B cell (primary cell): ENCODE measurements around the gene IRF7.

Experiments used
- EZH2 ChIP-seq: IDR thresholded peaks from 2 replicates; pipeline ENCODE4 v1.6.1; 2012; ENCODE audit warnings: borderline replicate concordance, low read depth, mild to moderate bottlenecking, moderate library complexity, low read length; ENCODE audit not compliant: insufficient read depth, poor library complexity, severe bottlenecking
- TF ChIP-seq, protein P1 (sequence below): fragments of 200-600 bp; IDR thresholded peaks from one replicate; pipeline ENCODE4 v1.8.0; 2022; ENCODE audit warnings: antibody characterized with exemption, mild to moderate bottlenecking

DNA sequence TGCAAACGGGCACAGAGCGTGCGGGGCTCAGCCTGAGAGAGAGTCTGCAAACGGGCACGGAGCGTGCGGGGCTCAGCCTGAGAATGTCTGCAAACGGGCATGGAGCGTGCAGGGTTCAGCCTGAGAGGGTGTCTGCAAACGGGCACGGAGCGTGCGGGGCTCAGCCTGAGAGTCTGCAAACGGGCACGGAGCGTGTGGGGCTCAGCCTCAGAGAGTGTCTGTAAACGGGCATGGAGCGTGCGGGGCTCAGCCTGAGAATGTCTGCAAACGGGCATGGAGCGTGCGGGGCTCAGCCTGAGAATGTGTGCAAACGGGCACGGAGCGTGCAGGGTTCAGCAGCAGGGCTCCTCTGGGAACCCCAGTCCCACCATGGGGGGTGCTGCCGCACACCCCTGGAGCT lies 26.0 kb downstream of the IRF7 start:
- TF ChIP-seq, protein P1, sequence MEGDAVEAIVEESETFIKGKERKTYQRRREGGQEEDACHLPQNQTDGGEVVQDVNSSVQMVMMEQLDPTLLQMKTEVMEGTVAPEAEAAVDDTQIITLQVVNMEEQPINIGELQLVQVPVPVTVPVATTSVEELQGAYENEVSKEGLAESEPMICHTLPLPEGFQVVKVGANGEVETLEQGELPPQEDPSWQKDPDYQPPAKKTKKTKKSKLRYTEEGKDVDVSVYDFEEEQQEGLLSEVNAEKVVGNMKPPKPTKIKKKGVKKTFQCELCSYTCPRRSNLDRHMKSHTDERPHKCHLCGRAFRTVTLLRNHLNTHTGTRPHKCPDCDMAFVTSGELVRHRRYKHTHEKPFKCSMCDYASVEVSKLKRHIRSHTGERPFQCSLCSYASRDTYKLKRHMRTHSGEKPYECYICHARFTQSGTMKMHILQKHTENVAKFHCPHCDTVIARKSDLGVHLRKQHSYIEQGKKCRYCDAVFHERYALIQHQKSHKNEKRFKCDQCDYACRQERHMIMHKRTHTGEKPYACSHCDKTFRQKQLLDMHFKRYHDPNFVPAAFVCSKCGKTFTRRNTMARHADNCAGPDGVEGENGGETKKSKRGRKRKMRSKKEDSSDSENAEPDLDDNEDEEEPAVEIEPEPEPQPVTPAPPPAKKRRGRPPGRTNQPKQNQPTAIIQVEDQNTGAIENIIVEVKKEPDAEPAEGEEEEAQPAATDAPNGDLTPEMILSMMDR: no peak
- no peak for TF ChIP-seq EZH2
